ENCODE results near the gene SORD. TPM values are rescaled to one million over a fixed set of nuclear protein-coding genes. Genes with fewer than 3 reads are reported as not detected.
"Not testable (repeated sequence)": the region's sequence is repeated elsewhere in the genome, so short reads cannot be mapped to it uniquely, and the experiment has no call there.

The SORD gene
- polyA plus RNA-seq, 1 experiment = 32.0 TPM

- TF ChIP-seq CTCF (IDR thresholded peaks at IDR 0.05; ENCODE audit: low read depth, low read length) = no peak
- 0 out of 2 replicates have a peak, but pooled peaks cover 3% of the 10 kb centered on the region for H3K9me3 ChIP-seq (ENCODE audit: control insufficient read depth, insufficient read depth, low read length)
- DNase-seq (ENCODE audit: low read depth, low spot score) = no peak
- ChIA-PET CTCF (interaction anchor here (0.6 kb wide), 1 partner anchor 133 kb away, joined by 3 read pairs; no protein-coding TSS in a partner anchor), POLR2A (no interaction called here)
- no peak overlapping the region for H3K4me3 ChIP-seq (ENCODE audit: low read depth, low read length)
- H3K27ac ChIP-seq (ENCODE audit: low read depth, low read length) = no peak overlapping the region
- no peaks in the 10 kb centered on the region for H3K27me3 ChIP-seq (ENCODE audit: control insufficient read depth, insufficient read depth, low read length)
Measured at GRCh38 chr15:45030743-45031142, 7.7 kb downstream of the SORD start.

DNA sequence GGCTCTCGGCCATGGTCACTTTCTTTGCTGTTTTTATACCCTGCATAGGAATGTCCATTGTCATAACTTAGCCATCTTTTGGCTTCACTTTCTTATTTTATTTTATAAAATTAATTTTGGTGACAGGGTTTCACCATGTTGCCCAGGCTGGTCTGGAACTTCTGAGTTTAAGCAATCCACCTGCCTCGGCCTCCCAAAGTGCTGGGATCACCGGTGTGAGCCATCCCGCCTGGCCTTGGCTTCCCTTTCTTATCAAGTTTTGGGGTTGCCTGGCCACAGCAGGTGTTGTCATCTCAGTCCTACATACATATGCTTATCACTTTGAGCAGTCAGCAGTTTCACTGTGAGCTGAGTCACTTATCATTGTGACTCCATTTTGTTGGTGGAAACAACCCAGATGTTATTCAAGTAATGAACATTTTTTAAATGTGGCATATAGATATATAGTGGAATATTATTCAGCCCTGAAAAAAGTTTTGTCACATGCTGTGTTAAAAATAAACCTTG is 8.6 kb downstream of the SORD start:
- H3K9me3 ChIP-seq (ENCODE audit: control insufficient read depth, insufficient read depth, low read length); H3K27ac ChIP-seq (ENCODE audit: low read depth, low read length); POLR2A ChIA-PET; DNase-seq (ENCODE audit: low read depth, low spot score); CTCF ChIA-PET; H3K27me3 ChIP-seq (ENCODE audit: control insufficient read depth, insufficient read depth, low read length); H3K4me3 ChIP-seq (ENCODE audit: low read depth, low read length): not testable (repeated sequence)

- DNase-seq (ENCODE audit: low read depth, low spot score); H3K9me3 ChIP-seq (ENCODE audit: control insufficient read depth, insufficient read depth, low read length); CTCF ChIA-PET; H3K27me3 ChIP-seq (ENCODE audit: control insufficient read depth, insufficient read depth, low read length); H3K4me3 ChIP-seq (ENCODE audit: low read depth, low read length); H3K27ac ChIP-seq (ENCODE audit: low read depth, low read length); POLR2A ChIA-PET: not testable (repeated sequence)
Measured at GRCh38 chr15:45032501-45032900, 9.5 kb downstream of the SORD start.

- H3K9me3 ChIP-seq (ENCODE audit: control insufficient read depth, insufficient read depth, low read length); H3K4me3 ChIP-seq (ENCODE audit: low read depth, low read length); POLR2A ChIA-PET; DNase-seq (ENCODE audit: low read depth, low spot score); H3K27me3 ChIP-seq (ENCODE audit: control insufficient read depth, insufficient read depth, low read length); H3K27ac ChIP-seq (ENCODE audit: low read depth, low read length): not testable (repeated sequence)
- CTCF ChIA-PET = interaction anchor here (0.6 kb wide), 2 partner anchors 84 to 181 kb away, joined by 3 to 4 read pairs; no protein-coding TSS in a partner anchor
Measured at GRCh38 chr15:45034087-45034486, 11.1 kb downstream of the SORD start.

- DNase-seq (ENCODE audit: low read depth, low spot score); H3K4me3 ChIP-seq (ENCODE audit: low read depth, low read length); H3K9me3 ChIP-seq (ENCODE audit: control insufficient read depth, insufficient read depth, low read length); POLR2A ChIA-PET; H3K27me3 ChIP-seq (ENCODE audit: control insufficient read depth, insufficient read depth, low read length); H3K27ac ChIP-seq (ENCODE audit: low read depth, low read length): not testable (repeated sequence)
- CTCF ChIA-PET = interaction anchor here (1.2 to 1.4 kb wide), 2 partner anchors 66 to 84 kb away, joined by 3 to 5 read pairs; no protein-coding TSS in a partner anchor
Measured at GRCh38 chr15:45034600-45035375, 11.8 kb downstream of the SORD start.

DNA sequence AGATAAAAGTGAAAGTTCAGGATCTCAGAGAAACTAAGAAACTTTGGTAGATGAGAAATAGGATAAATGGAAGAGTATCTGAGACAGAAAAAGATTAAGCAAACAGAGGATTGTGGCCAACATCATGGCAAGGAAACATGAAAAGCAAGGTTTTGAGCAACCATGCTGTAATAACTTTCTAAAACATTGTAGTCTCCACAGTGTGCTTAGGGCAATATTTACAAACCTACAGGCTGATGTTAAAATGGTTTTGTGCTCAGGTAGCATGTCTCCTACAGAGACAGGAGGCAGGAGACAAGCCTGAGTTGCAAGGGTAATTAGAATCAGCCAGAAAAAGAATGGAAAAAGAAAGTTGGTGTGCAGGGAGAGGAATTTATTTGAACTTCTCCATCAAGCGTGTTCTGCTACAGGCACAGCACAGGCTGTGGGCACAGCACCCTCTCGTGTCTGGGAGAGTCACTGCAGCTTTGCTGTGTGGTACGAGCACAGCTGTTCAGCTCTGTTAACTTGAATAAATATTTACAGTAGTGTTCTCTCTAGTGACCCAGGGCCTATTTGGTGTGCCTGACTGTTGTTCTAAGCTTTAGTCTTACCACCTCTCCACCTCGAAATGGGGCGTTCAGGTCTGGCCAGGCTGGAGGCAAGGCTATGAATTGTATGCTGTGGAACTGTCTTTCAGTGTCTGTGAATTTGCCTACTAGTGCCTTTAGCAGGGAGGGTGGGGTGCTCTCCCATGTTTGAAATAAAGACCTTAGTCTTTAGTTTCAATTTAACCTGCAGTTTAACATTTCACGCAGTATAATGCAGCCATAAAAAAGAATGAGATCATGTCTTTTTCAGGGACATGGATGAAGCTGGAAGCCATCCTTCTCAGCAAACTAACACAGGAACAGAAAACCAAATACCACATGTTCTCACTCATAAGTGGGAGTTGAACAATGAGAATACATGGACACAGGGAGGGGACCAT is 14.1 kb downstream of the SORD start:
- peak overlapping the region; percentile 47 for H3K27ac ChIP-seq (ENCODE audit: low read depth, low read length)
- H3K4me3 ChIP-seq (ENCODE audit: low read depth, low read length); H3K27me3 ChIP-seq (ENCODE audit: control insufficient read depth, insufficient read depth, low read length); H3K9me3 ChIP-seq (ENCODE audit: control insufficient read depth, insufficient read depth, low read length); POLR2A ChIA-PET: not testable (repeated sequence)
- peak; percentile 62 for DNase-seq (ENCODE audit: low read depth, low spot score)
- TF ChIP-seq CTCF (IDR thresholded peaks at IDR 0.05; ENCODE audit: low read depth, low read length) = peak; percentile 95
- CTCF ChIA-PET = interaction anchor here (0.8 to 2.4 kb wide), 10 partner anchors 10 to 184 kb away, joined by 3 to 15 read pairs (median 6); partner anchors contain the start of gene SORD

All from AG04450 (cell line).